Transverse colon (tissue), 4 donors: Measurements from ENCODE around the gene ARL2. TPM values are rescaled to one million over a fixed set of nuclear protein-coding genes. Genes with fewer than 3 reads are reported as not detected.

Experiments
- DNase-seq: peaks from one replicate; pipeline ENCODE4 v3.0.0-alpha.2; 2019
- H3K27ac ChIP-seq, 4 donors: fragments of 200-600 bp; sonication (generic); 2 replicates each; pipeline ENCODE4 v1.5.1; 2016 to 2018; ENCODE audit warnings: inconsistent platforms in 4 of 4
- H3K27me3 ChIP-seq: fragments of 200-600 bp; sonication (generic); 2 replicates; pipeline ENCODE4 v1.5.1; 2017; ENCODE audit warnings: inconsistent platforms
- H3K36me3 ChIP-seq, 4 donors: fragments of 200-600 bp; sonication (generic); 2 replicates each; pipeline ENCODE4 v1.5.1; 2017 to 2019; ENCODE audit warnings: inconsistent platforms in 4 of 4
- H3K4me1 ChIP-seq, 4 donors: fragments of 200-600 bp; sonication (generic); 2 replicates each; pipeline ENCODE4 v1.5.1; 2017 to 2020; ENCODE audit warnings: inconsistent platforms in 4 of 4
- H3K4me3 ChIP-seq, 4 donors: fragments of 200-600 bp; sonication (generic); 1 replicate in 1 of 4; 2 replicates in 3 of 4; pipeline versions ENCODE4 v1.5.1 to v1.6.1; 2017 to 2019; ENCODE audit warnings: inconsistent platforms in 4 of 4
- H3K9me3 ChIP-seq, 2 donors: fragments of 200-600 bp; sonication (generic); 2 replicates each; pipeline ENCODE4 v1.5.1; 2017 to 2019; ENCODE audit warnings: inconsistent platforms in 2 of 2
- EP300 ChIP-seq: sonication (generic); formaldehyde crosslinking; IDR thresholded peaks from one replicate; pipeline ENCODE4 v1.6.1; 2017; ENCODE audit warnings: antibody characterized with exemption, low read depth
- POLR2A ChIP-seq: fragments of 450-650 bp; IDR thresholded peaks from one replicate; pipeline ENCODE4 v1.6.1; 2016; ENCODE audit warnings: antibody characterized with exemption, mild to moderate bottlenecking, moderate library complexity
- POLR2AphosphoS5 ChIP-seq, 3 donors: sonication (generic); formaldehyde crosslinking; IDR thresholded peaks; one replicate each; pipeline ENCODE4 v1.6.1; 2016; ENCODE audit warnings: antibody characterized with exemption in 3 of 3
- WGBS, 2 donors: methylation state at CpG; one replicate each; pipeline ENCODE4 v1.1.5; 2018; ENCODE audit warnings: low coverage in 1 of 2; 5-methylcytosine and 5-hydroxymethylcytosine counted together
- in situ Hi-C, 4 donors: fragments of 200-750 bp; cut with MboI; loops; one replicate each; pipeline versions ENCODE4 v1.15.0 to v1.15.1; 2017; ENCODE audit warnings: low sequenced_read_pairs in 3 of 4, low pct_ligation_motif_present in 1 of 4, low pct_unique_long_range_greater_than_20kb in 1 of 4
- intact Hi-C: fragments of 100-400 bp; cut with DNase I; formaldehyde crosslinking; loops from one replicate; pipeline ENCODE4 v1.15.1; 2023; ENCODE audit warnings: low total_unique reads
- total RNA-seq, 4 donors: library from RNA; depleted of rRNA; stranded (reverse); fragments of >200 nt; gene quantifications; one replicate each; pipeline ENCODE4 v1.1.0, GENCODE V29; 2016
- TF ChIP-seq, protein P1 (sequence below), 5 experiments: fragments of 200-600 bp in 3 of 5; fragments of 450-650 bp in 2 of 5; sonication (generic) in 3 of 5; IDR thresholded peaks; 1 replicate in 2 of 5; 2 replicates in 3 of 5; pipeline ENCODE4 v1.5.1; 2016 to 2017; ENCODE audit warnings: antibody characterized with exemption in 5 of 5, inconsistent platforms in 3 of 5, mild to moderate bottlenecking in 2 of 5, moderate library complexity in 1 of 5

Gene ARL2
- total RNA-seq, 4 donors from 2014 or later = 28.4 to 147 (median 85.8) TPM

DNA sequence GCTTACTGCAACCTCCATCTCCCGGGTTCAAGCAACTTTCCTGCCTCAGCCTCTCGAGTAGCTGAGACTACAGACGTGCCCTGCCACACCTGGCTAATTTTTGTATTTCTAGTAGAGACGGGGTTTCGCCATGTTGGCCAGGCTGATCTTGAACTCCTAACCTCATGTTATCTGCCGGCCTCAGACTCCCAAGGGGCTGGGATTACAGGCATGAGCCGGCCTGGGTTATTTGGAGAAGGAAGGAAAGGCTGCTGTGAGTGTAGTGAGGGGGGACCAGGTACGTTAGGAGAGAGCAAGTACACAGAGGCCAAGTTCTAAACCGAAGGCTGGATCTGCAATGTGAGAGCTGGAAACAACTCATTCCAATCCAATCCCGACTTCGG is 17.6 kb upstream of the ARL2 start:
- WGBS, 2 donors = 24 to 39% methylated on average over 9 to 11 of the region's 11 CpGs
- H3K9me3 ChIP-seq = no peaks in the 10 kb centered on the region
- H3K27ac ChIP-seq = peak overlapping the region; percentile 75 to 89 (median 88)
- intact Hi-C loops (loop anchor here (5.0 kb wide), 1 partner anchor 69 kb away; no protein-coding TSS in a partner anchor), in situ Hi-C loops (no loop called here)
- TF ChIP-seq POLR2A (no peak), EP300 (no peak), POLR2AphosphoS5 (IDR thresholded peaks at IDR 0.05) (no peak)
- TF ChIP-seq, protein P1, sequence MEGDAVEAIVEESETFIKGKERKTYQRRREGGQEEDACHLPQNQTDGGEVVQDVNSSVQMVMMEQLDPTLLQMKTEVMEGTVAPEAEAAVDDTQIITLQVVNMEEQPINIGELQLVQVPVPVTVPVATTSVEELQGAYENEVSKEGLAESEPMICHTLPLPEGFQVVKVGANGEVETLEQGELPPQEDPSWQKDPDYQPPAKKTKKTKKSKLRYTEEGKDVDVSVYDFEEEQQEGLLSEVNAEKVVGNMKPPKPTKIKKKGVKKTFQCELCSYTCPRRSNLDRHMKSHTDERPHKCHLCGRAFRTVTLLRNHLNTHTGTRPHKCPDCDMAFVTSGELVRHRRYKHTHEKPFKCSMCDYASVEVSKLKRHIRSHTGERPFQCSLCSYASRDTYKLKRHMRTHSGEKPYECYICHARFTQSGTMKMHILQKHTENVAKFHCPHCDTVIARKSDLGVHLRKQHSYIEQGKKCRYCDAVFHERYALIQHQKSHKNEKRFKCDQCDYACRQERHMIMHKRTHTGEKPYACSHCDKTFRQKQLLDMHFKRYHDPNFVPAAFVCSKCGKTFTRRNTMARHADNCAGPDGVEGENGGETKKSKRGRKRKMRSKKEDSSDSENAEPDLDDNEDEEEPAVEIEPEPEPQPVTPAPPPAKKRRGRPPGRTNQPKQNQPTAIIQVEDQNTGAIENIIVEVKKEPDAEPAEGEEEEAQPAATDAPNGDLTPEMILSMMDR (IDR thresholded peaks at IDR 0.05) = no peak
- no peak for DNase-seq
- H3K4me1 ChIP-seq = peaks cover 22 to 51% (median 38%) of the 10 kb centered on the region in 4 donors
- peak overlapping the region; percentile 0 to 63 (median 46) for H3K4me3 ChIP-seq
- H3K27me3 ChIP-seq = no peaks in the 10 kb centered on the region
- H3K36me3 ChIP-seq = peaks cover 0 to 10% (median 0%) of the 10 kb centered on the region in 4 donors

DNA sequence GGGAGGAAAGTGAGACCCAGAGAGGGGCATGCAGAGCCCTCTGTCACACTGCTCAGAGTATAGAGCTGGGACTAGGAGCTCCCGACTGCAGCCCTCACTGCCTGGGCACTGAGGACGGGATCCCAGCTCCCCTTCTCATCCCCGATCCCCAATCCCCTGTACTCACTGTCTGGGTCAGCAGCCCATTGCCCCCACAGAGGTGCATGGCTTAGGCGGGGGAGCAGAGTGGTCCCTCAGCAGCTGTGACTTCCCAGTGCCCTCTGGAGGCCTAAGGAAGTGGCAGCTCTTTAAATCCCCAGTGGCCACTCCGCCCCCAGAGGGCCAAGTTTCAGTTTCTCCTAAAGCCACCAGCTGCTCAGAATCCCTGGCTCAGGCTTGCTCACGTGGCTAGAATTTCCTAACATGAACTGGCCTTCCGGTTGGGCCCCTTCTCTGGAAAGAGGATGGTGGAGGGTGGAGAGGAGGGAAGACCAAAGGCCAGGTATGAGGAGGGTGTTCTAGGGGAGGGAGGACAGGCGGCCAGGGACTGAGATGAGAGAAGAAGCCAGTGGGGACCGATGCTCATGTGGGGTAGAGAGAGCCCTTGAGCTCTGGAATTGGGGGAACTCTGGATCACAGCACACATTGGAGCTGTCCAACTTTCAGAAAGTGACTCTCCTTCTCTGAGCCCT is 17.1 kb upstream of the ARL2 start, which contains the start of gene BATF2:
Gene BATF2, minus strand, starts transcription at position 262 of the 671 bp plus-strand sequence. Its CDS starts 57 bp downstream, at position 205.
- intact Hi-C loops = loop anchor here (5.0 kb wide), 1 partner anchor 70 kb away; no protein-coding TSS in a partner anchor
- Histone ChIP-seq H3K36me3 (peaks cover 0 to 7% (median 0%) of the 10 kb centered on the region in 4 donors), H3K4me1 (peaks cover 22 to 51% (median 38%) of the 10 kb centered on the region in 4 donors), H3K4me3 (peak within 1 kb of the TSS; percentile 0 to 63 (median 46)), H3K27me3 (no peaks in the 10 kb centered on the region), H3K27ac (peak within 1 kb of the TSS; percentile 75 to 89 (median 88)), H3K9me3 (no peaks in the 10 kb centered on the region)
- in situ Hi-C loops = no loop called here
- peak; percentile 90 for DNase-seq
- TF ChIP-seq, protein P1 (IDR thresholded peaks at IDR 0.05) = peak; percentile 42 to 83 (median 60)
- no peak for TF ChIP-seq EP300
- peak; percentile 94 for TF ChIP-seq POLR2A
- TF ChIP-seq POLR2AphosphoS5 (IDR thresholded peaks at IDR 0.05) = peak; percentile 85 to 86 (median 85)
- 14% methylated on average over 9 of the region's 9 CpGs; no CpG with 5 or more reads in 1 of the 2 donors for WGBS, 2 donors

DNA sequence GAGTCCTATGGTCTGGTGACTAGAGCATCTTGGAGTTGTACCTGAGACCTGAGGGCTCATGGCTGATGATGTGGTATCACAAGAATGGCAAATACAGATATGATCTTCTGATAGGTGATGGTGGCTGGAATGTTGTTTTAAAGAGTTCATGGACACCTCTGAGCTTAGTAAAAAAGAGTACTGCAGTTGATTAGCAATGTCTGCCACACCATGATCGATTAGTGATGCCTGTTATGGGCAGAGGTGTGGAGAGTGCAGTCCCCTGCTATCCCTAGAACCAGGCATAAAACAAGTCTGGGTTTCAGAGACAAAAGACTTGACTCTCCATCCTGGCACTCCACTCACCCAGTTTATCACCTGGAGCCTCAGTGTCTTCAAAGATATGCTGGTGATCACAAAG is 15.8 kb upstream of the ARL2 start:
- intact Hi-C loops = loop anchor here (5.0 kb wide), 1 partner anchor 71 kb away; no protein-coding TSS in a partner anchor
- no peaks in the 10 kb centered on the region for H3K9me3 ChIP-seq
- in situ Hi-C loops = no loop called here
- H3K4me1 ChIP-seq = peaks cover 22 to 51% (median 38%) of the 10 kb centered on the region in 4 donors
- H3K4me3 ChIP-seq = peak overlapping the region in 2 of 4 donors; percentile 8 to 25
- H3K27me3 ChIP-seq = no peaks in the 10 kb centered on the region
- TF ChIP-seq, protein P1 (IDR thresholded peaks at IDR 0.05) = no peak
- TF ChIP-seq POLR2AphosphoS5 (IDR thresholded peaks at IDR 0.05) (peak in 2 of 3 donors; percentile 8 to 9), POLR2A (no peak), EP300 (no peak)
- peak; percentile 39 for DNase-seq
- H3K27ac ChIP-seq = peak overlapping the region; percentile 75 to 89 (median 88)
- WGBS, 2 donors = 71% methylated on average over 1 of the region's 1 CpG; no CpG with 5 or more reads in 1 of the 2 donors
- H3K36me3 ChIP-seq = peaks cover 0 to 4% (median 0%) of the 10 kb centered on the region in 4 donors

DNA sequence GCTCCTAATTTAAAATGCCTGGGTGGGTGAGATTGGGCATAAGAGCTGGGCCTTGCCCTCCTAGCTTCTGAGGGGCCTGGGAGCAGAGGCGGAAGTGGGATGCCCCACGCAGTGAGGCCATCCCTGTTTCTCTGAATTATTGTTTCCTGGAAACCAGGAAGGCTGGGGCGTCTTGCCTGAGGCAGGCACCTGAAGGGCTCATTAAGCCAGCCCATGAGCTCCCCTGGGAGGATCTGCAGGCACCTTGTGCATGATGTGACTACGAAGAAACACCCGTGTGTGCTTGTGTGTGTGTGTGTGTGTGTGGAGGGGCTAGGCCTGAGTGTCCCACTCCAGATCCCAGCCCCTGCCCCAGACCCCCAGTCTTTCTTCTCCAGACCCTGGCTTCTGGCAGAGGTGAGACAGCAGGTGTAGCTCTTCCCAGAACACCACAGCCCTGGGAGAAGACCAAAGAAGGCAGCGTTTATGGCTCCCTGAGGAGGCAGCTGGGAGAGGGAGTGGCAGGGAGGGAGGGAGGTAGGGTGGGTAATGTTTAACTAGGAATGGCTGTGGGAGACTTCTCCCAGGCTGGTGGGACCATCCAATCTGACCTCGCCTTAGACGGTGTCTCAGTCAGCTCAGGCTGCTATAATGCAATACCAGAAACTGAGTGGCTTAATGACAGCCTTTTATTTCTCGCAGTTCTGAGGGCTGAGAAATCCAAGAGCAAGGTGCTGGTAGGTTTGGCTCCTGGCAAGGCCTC is 15.1 kb upstream of the ARL2 start:
- Histone ChIP-seq H3K36me3 (peaks cover 0 to 4% (median 0%) of the 10 kb centered on the region in 4 donors), H3K4me3 (peak overlapping the region in 2 of 4 donors; percentile 8 to 25), H3K4me1 (peaks cover 22 to 51% (median 38%) of the 10 kb centered on the region in 4 donors), H3K9me3 (no peaks in the 10 kb centered on the region), H3K27ac (peak overlapping the region; percentile 75 to 89 (median 88)), H3K27me3 (no peaks in the 10 kb centered on the region)
- DNase-seq = peak; percentile 81
- in situ Hi-C loops (no loop called here), intact Hi-C loops (loop anchor here (5.0 kb wide), 1 partner anchor 72 kb away; no protein-coding TSS in a partner anchor)
- no peak for TF ChIP-seq EP300
- peak in 2 of 3 donors; percentile 54 to 64 for TF ChIP-seq POLR2AphosphoS5 (IDR thresholded peaks at IDR 0.05)
- peak; percentile 56 for TF ChIP-seq POLR2A
- TF ChIP-seq, protein P1 (IDR thresholded peaks at IDR 0.05) = no peak
- WGBS, 2 donors = 40% methylated on average over 9 of the region's 9 CpGs; no CpG with 5 or more reads in 1 of the 2 donors
